RPMI8226 (cell line): ENCODE measurements around the gene CNBD2.
"Not testable (repeated sequence)": the region's sequence is repeated elsewhere in the genome, so short reads cannot be mapped to it uniquely, and the experiment has no call there.

Source experiments
- DNase-seq: peaks from one replicate; pipeline ENCODE4 v3.0.0-alpha.2; 2015

CNBD2 gene

GRCh38 chr20:35967979-35968640 is at the start of gene CNBD2:
Gene CNBD2, plus strand, starts transcription at chr20:35968590. Its CDS starts 173 bp downstream, at chr20:35968763.
- DNase-seq, result no peak

GRCh38 chr20:35920523-35920922 is 47.9 kb upstream of the CNBD2 start:
- no peak for DNase-seq

- no peak for DNase-seq
Observed at GRCh38 chr20:35929301-35929700, 39.1 kb upstream of the CNBD2 start.

- no peak for DNase-seq
Observed at GRCh38 chr20:35934050-35934449, 34.3 kb upstream of the CNBD2 start.

- no peak for DNase-seq
Observed at GRCh38 chr20:35939264-35939663, 29.1 kb upstream of the CNBD2 start.

DNA sequence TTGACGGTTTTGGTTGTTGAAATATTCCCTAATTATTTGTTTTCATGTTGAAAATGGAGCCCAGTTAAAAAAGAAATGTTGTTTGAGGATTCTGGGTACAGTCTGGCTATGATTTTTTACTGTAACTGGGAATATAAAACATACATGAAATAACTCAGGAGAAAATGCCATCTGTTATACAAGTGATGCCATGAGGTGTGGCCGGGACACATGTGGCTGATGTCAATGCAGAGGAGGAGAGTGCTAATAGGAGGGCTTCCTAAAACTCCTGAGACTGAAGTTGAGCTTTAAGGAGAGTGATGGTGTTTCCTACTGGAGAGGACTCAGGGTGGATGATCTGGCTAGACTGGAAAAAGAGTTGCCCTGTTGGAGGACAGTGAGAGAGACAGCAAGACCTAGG is 26.8 kb upstream of the CNBD2 start:
- DNase-seq, result no peak

GRCh38 chr20:35942243-35942642 is 26.1 kb upstream of the CNBD2 start:
- no peak for DNase-seq

- peak; percentile 27 for DNase-seq
Observed at GRCh38 chr20:35947489-35947888, 20.9 kb upstream of the CNBD2 start.

- DNase-seq, result no peak
Observed at GRCh38 chr20:35947907-35948306, 20.5 kb upstream of the CNBD2 start.

DNA sequence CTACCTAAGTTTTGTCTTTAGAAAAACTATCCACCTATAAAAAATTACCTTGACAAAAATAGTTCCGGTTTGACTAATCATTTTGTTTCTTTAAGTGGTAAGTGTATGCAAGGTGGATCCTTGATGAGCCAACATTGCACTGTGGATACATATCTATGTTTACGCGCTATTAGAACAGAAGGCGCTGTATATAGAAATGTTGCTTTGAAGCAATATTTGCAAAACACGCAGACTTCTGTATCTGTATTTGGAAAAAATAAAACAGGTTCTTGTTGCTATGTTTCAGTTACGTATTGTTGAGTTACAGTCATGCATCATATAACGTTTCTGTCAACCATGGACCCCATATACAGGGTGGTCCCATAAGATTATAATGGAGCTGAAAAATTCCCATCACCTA is 18.3 kb upstream of the CNBD2 start:
- no peak for DNase-seq

- DNase-seq, result not testable (repeated sequence)
Observed at GRCh38 chr20:35952080-35952479, 16.3 kb upstream of the CNBD2 start.

DNA sequence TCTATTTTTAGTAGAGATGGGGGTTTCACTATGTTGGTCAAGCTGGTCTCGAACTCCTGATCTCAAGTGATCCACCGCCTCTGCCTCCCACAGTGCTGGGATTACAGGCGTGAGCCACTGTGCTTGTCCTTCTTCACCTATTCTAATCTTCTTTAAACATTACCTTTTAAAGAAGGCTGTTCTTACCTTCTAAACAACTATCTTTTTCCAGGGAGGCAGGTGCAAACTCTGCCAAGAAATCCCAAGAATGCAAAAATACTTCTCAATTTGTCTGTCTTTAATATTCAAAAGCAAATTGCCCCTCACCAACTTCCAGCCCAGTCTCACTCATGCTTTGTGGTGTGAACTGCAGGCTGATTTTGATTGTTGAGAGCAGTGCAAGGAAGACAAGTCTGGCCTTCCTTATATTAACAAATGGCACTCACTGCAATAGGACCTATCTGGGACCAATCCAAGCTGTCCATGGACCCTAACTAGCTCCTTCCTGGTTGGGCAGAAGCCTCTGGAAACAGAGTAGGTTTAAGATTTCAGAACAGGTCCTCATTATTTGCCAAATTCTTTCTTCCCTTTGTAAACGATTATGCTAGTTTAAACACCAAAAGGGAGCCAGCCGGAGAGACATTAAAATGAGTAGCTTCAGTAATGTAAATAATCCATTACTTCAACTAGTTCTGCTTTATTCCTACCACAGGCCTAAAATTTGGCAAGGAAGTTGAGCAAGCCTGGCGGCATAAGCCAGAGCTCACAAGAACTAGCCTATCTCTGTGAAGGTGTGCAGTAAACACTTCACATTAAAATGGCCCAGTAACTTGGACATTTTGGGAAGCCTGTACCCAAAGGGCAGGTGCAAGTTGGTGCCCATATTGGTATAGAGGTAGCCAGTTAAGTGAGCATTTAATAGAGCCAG is 15.7 kb upstream of the CNBD2 start:
- peak; percentile 41 for DNase-seq

- DNase-seq, result peak; percentile 55
Observed at GRCh38 chr20:35953387-35954199, 14.8 kb upstream of the CNBD2 start.

- peak; percentile 99 for DNase-seq
Observed at GRCh38 chr20:35954200-35954906, 14.0 kb upstream of the CNBD2 start, which contains the start of gene SCAND1. Gene SCAND1, minus strand, starts transcription at chr20:35954502. Its CDS starts 218 bp downstream, at chr20:35954284.

DNA sequence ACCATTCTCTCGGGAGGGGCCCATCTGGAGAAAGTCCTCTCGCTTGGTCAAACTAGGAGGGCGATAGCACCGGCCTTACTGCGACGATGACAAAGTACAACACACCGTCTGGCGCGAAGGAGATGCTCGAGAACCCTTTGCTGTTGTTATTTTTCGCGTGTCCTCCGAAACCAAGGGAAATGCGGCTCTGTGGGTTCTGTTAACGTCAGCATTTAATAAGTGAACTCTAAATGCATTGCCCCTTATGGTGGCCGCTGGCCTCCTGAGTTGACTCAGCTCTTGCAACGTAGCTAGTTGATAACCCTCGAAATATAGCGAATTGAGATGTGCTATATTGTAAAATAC is 13.5 kb upstream of the CNBD2 start:
- DNase-seq, result peak; percentile 82

DNA sequence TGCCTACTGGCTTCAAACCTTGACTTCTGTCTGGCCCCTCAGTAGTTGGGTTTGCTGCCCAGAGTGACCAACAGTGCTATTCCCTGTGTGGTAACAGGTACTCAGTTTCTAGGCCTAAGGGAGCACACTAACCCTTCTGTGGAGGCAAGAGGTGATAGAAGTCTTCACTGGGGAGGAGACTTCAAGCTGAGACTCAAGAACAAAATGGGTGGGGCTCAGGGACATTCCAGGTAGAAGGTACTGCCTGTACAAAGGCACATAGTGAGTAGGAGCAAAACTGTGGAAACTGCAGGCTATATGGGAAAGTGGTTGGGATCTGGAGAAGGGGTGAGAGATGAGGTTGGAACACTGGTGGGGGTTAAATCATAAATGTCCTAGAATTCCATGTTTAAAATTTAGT is 11.8 kb upstream of the CNBD2 start:
- DNase-seq, result no peak

DNA sequence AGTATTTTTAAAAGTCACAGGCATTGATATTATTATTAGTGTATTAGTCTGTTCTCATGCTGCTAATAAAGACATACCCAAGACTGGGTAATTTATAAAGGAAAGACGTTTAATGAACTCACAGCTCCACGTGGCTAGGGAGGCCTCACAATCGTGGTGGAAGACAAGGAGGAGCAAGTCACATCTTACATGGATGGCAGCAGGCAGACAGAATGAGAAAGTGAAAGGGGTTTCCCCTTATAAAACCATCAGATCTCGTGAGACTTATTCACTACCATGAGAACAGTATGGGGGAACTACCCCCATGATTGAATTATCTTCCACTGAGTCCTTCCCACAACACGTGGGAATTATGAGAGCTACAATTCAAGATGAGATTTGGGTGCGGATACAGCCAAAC is 9.1 kb upstream of the CNBD2 start:
- DNase-seq, result not testable (repeated sequence)

DNA sequence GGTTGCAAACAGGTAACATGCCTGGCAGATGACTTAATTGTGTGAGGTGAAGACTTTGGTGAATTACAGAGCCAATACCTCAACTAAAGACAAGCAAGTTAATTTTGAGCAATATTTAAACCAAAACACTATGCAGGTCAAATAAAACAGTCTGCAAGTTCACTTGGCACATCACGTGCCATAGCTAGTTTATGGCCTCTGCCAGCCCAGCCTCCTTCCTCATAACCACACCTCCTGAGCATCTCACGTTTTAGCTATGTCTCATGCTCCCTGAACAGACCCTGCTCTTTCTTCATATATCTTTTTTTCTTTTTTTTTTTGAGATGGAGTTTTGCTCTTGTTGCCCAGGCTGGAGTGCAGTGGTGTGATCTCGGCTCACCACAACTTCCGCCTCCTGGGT is 4.5 kb upstream of the CNBD2 start:
- DNase-seq, result no peak

GRCh38 chr20:35968930-35969329 is 540 bp downstream of the CNBD2 start:
- no peak for DNase-seq

DNA sequence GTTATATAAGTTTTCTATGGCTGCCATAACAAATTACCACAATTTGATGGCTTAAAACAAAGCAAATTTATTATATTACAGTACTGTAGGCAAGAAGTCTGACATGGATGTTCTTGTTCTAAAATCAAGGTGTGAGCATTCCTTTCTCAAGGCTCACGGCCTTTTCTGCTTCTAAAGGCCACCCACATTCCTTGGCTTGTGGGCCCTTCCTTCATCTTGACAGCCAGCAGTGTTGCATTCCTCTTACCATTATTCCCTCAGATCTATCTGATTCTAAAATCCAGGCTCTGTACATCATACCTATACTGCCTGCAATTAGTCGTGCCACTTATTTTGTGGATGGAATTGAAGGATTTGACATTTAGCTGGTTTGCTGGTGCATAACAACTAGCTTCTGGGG is 3.6 kb downstream of the CNBD2 start:
- no peak for DNase-seq

- DNase-seq, result no peak
Observed at GRCh38 chr20:35972462-35972861, 4.1 kb downstream of the CNBD2 start.

- DNase-seq, result no peak
Observed at GRCh38 chr20:35974256-35974655, 5.9 kb downstream of the CNBD2 start.
